Measurements from ENCODE around the gene SFTPB.
"Not testable (repeated sequence)": the region's sequence is repeated elsewhere in the genome, so short reads cannot be mapped to it uniquely, and the experiment has no call there.

Gene SFTPB

GRCh38 chr2:85675427-85675826, 7.4 kb upstream of the SFTPB start:
- no peak for DNase-seq

GRCh38 chr2:85674417-85674816, 6.4 kb upstream of the SFTPB start:
- no peak for DNase-seq

GRCh38 chr2:85673716-85674375, 5.8 kb upstream of the SFTPB start:
- DNase-seq = no peak

- DNase-seq = no peak
Measured at GRCh38 chr2:85672456-85672855, 4.5 kb upstream of the SFTPB start.

- not testable (repeated sequence) for DNase-seq
Measured at GRCh38 chr2:85670416-85670815, 2.4 kb upstream of the SFTPB start.

GRCh38 chr2:85669549-85669948, 1.6 kb upstream of the SFTPB start:
- DNase-seq = no peak

GRCh38 chr2:85668857-85669142, 801 bp upstream of the SFTPB start:
- no peak for DNase-seq

- no peak for DNase-seq
Measured at GRCh38 chr2:85667561-85668008, 414 bp downstream of the SFTPB start.

- no peak for DNase-seq
Measured at GRCh38 chr2:85666435-85667316, 1.3 kb downstream of the SFTPB start.

- DNase-seq = no peak
Measured at GRCh38 chr2:85666016-85666415, 2.0 kb downstream of the SFTPB start.

GRCh38 chr2:85665264-85665937, 2.6 kb downstream of the SFTPB start:
- DNase-seq = no peak

- DNase-seq = no peak
Measured at GRCh38 chr2:85663594-85664565, 4.1 kb downstream of the SFTPB start.

GRCh38 chr2:85662899-85663593, 5.0 kb downstream of the SFTPB start:
- no peak for DNase-seq

GRCh38 chr2:85661139-85661858, 6.7 kb downstream of the SFTPB start:
- DNase-seq = no peak

GRCh38 chr2:85660725-85661124, 7.3 kb downstream of the SFTPB start:
- no peak for DNase-seq

- DNase-seq = not testable (repeated sequence)
Measured at GRCh38 chr2:85660301-85660700, 7.7 kb downstream of the SFTPB start.

GRCh38 chr2:85659324-85659981, 8.5 kb downstream of the SFTPB start:
- no peak for DNase-seq

GRCh38 chr2:85657399-85657798, 10.6 kb downstream of the SFTPB start:
- DNase-seq = not testable (repeated sequence)

GRCh38 chr2:85656468-85656867, 11.5 kb downstream of the SFTPB start:
- DNase-seq = no peak

- no peak for DNase-seq
Measured at GRCh38 chr2:85655961-85656417, 12.0 kb downstream of the SFTPB start.

- DNase-seq = no peak
Measured at GRCh38 chr2:85653996-85654395, 14.0 kb downstream of the SFTPB start.

Measured in cortex of kidney (tissue), 1 donor.